GM19099 (cell line): Measurements from ENCODE around the gene TNNT3.

Experiments
- POLR2A ChIP-seq: IDR thresholded peaks from 3 replicates; pipeline ENCODE4 v1.6.1; 2011; ENCODE audit warnings: low read depth; ENCODE audit not compliant: insufficient read length; ENCODE audit errors: extremely low read depth

The TNNT3 gene

GRCh38 chr11:1947592-1948237 is 28.2 kb downstream of the TNNT3 start:
- no peak for TF ChIP-seq POLR2A

- TF ChIP-seq POLR2A, result no peak
Measured at GRCh38 chr11:1948389-1948788, 28.9 kb downstream of the TNNT3 start.

GRCh38 chr11:1949302-1949701 is 29.8 kb downstream of the TNNT3 start:
- no peak for TF ChIP-seq POLR2A

- no peak for TF ChIP-seq POLR2A
Measured at GRCh38 chr11:1949922-1950321, 30.4 kb downstream of the TNNT3 start.

- no peak for TF ChIP-seq POLR2A
Measured at GRCh38 chr11:1952806-1953482, 33.4 kb downstream of the TNNT3 start.

- no peak for TF ChIP-seq POLR2A
Measured at GRCh38 chr11:1953489-1954266, 34.2 kb downstream of the TNNT3 start.

GRCh38 chr11:1958367-1958766 is 38.9 kb downstream of the TNNT3 start:
- no peak for TF ChIP-seq POLR2A

GRCh38 chr11:1959786-1960185 is 40.3 kb downstream of the TNNT3 start:
- no peak for TF ChIP-seq POLR2A

- no peak for TF ChIP-seq POLR2A
Measured at GRCh38 chr11:1963864-1964263, 44.4 kb downstream of the TNNT3 start.

GRCh38 chr11:1964348-1964747 is 44.8 kb downstream of the TNNT3 start:
- TF ChIP-seq POLR2A, result no peak

- no peak for TF ChIP-seq POLR2A
Measured at GRCh38 chr11:1964955-1965354, 45.5 kb downstream of the TNNT3 start.

- no peak for TF ChIP-seq POLR2A
Measured at GRCh38 chr11:1966531-1966930, 47.0 kb downstream of the TNNT3 start.

GRCh38 chr11:1967641-1968225 is 48.2 kb downstream of the TNNT3 start:
- TF ChIP-seq POLR2A, result no peak

- TF ChIP-seq POLR2A, result no peak
Measured at GRCh38 chr11:1968454-1969002, 49.0 kb downstream of the TNNT3 start.

- no peak for TF ChIP-seq POLR2A
Measured at GRCh38 chr11:1969035-1969434, 49.5 kb downstream of the TNNT3 start.
